Left lobe of liver (tissue), 2 donors: ENCODE results near the gene TMEM119. TPM values are rescaled to one million over a fixed set of nuclear protein-coding genes. Genes with fewer than 3 reads are reported as not detected.
"Not testable (repeated sequence)": the region's sequence is repeated elsewhere in the genome, so short reads cannot be mapped to it uniquely, and the experiment has no call there.

Experiments
- ATAC-seq: fragments of 200-7000 bp; cut with Tn5 transposase; one replicate; pipeline ENCODE4 v1.9.1; 2020; ENCODE audit warnings: mild to moderate bottlenecking, moderate library complexity
- DNase-seq: peaks from one replicate; pipeline ENCODE4 v3.0.0-alpha.2; 2020; ENCODE audit warnings: low spot score
- total RNA-seq: library from RNA; stranded (reverse); gene quantifications from one replicate; pipeline ENCODE4 v1.2.1, GENCODE V29; 2021
- donor health status: DM: no; HTN: no; CAD: no; lungs with moderate emphysema.
- donor health status: DM: no; HTN: yes; CAD: no.

The TMEM119 gene
- total RNA-seq, 1 donor from 2014 or later: 0.23 TPM

DNA sequence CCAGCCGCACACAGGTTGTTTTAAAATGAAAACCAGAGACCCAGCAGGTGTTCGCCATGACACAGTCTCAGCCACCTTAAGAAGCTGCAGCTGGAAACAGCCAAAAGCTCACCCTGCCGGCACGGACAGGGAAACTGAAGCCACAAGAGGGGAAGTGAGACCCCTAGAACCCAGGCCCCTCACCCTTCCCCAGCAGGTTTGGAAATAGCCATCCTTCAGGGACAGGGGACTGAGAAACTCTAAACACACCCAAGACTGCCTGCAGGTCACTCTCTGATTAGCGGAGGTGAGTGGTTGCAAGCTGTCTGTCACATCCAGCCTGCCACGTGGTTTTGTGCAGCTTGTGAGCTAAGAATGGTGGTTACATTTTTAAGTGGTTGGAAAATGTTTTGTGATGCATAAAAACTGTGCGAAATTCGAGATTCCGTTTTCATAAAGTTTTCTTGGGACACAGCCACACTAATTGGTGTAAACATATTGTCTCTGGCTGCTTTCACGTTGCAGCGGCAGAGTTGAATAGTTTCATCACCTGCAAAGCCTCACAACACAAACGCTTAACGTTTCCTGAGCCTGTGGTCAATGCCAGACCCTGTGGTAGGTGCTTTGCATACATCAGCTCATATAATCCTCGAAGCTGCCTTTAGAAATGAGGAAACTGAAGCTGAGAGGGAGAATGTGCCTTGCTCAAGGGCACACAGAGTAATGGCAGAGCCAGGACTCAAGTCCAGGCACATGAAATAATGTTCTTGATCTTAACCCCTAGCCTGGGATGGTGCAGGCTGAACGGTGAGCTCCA is 37.5 kb upstream of the TMEM119 start:
- ATAC-seq (no peak), DNase-seq (no peak)

DNA sequence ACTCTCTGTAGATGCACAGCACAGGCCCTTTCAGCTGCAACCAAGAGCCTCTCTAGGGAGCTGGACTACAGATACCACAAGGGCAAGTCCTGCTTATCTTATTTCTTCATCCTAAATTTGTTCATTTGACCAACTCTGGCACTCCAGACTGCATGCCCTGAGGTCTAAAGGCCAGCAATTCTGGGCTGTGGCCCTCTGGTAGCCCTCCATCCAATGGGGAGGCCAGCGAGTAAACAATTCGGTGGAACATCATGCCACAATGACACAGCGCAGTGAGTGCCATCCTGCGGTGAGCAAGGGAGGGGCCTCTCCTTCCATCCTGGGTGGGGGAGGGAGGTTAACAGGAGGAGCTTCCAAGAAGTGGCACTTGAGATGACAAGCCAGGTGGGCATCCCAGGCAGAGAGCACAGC is 36.5 kb upstream of the TMEM119 start:
- no peak for DNase-seq
- no peak for ATAC-seq

DNA sequence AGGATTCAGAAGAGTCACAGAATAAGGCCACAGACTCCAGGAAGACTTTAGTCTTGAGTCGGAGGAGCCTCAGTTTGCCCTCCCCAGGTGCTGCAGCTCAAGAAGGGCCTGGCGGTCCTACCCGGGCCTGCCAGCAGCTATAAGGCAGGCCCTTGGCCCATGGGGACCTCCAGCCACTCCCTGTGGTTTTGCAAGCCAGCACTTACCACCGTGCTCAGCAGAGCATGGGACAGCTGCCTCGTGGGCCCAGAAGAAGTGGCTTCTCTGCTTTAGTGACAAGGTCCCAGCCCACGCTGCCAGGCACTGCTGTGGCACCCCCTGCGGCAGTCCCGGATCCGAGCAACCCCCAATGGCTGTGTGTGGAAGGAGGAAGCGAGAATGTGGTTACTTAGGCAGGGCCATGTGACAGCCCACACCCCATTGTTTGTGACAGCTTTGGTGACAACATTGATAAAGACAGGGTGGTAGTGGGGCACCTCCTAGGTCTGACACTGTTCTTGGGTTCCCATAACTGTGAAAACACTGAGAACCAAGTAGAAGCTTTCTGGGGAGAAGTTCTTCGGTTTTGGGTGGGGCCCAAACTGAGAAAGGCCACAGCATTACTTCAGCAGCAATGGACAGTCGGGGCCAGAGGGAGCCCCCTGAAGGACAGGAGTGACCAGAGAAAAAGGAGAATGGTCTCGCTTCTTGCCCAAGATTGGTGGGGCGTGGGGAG is 35.8 kb upstream of the TMEM119 start, which contains the start of gene SELPLG:
Gene SELPLG (minus strand): TSS at position 361 of the 715 bp plus-strand sequence. CDS start 9,587 bp downstream, outside the sequence.
- peak; percentile 51 for ATAC-seq
- DNase-seq: peak; percentile 59

GRCh38 chr12:108633081-108633533 is 35.2 kb upstream of the TMEM119 start:
- ATAC-seq (no peak), DNase-seq (no peak)

DNA sequence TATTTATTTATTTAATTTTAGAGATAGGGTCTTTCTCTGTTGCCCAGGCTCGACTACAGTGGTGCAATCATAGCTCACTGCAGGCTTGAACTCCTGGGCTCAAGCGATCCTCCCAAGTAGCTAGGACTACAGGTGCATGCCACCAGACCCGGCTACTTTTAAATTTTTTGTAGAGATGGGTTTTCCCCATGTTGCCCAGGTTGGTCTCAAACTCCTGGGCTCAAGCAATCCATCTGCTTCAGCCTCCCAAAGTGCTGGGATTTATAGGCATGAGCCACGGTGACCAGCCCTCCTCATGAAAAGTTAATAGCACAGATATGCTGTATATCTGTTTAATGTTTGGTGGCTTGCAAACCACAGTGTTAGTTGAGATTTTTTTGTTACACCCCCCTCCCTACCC is 33.4 kb upstream of the TMEM119 start:
- not testable (repeated sequence) for DNase-seq, ATAC-seq

DNA sequence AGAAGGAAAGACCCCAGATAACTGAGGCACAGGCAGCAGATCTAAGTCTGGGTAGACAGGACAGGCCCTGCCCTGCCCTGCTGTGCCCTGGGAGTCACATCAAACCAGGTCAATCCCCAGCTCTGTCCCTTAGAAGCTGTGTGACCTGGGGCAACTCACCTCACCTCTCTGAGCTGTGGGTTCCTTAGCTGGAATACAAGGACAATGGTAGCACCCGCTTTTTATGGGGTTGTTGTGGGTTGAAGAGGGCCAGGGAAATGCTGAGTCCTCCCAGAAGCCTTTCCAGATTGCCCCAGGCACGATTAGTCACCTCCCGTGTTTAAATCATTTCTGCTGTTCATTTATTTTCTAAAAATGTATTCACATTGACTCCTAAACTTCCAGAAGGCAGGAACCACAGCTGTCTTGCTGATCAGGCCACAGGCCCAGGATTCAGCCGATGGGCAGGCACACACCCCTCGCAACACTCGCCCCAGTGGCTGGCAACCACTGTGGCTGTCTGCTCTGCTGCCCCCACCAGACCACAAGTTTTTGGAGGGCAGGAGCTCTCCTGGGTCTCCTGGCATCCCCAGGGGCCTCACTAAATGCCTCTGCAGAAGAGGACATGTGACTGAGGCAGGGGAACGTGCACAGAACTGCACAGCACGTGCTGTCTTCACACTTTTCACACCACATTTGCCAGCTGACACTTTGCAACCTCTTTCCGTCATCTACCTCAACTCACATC is 32.8 kb upstream of the TMEM119 start:
- DNase-seq (no peak), ATAC-seq (no peak)

- DNase-seq (no peak), ATAC-seq (no peak)
These were observed 32.1 kb upstream of the TMEM119 start for GRCh38 chr12:108629824-108630476.

DNA sequence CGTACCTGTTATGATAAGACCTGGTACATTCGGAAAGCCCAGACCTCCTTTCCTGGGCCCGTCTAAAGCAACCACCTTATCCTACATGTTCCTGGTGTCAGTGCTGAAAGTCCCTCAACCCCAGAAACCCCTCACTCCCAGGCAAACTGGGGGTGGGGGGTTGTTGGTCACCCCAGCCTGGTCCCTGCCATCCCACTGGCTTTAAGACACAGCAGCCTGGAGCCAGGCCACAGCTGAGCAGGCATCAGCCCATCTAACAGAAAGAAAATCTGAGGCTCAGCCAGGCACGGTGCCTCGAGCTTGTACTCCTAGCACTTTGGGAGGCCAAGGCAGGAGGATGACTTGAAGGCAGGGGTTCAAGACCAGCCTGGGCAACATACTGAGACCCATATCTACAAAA is 31.3 kb upstream of the TMEM119 start:
- no peak for ATAC-seq

GRCh38 chr12:108627134-108627920 is 29.4 kb upstream of the TMEM119 start:
- no peak for DNase-seq

More for the DNA sequence above, 31.3 kb upstream of the TMEM119 start:
- DNase-seq: no peak

DNA sequence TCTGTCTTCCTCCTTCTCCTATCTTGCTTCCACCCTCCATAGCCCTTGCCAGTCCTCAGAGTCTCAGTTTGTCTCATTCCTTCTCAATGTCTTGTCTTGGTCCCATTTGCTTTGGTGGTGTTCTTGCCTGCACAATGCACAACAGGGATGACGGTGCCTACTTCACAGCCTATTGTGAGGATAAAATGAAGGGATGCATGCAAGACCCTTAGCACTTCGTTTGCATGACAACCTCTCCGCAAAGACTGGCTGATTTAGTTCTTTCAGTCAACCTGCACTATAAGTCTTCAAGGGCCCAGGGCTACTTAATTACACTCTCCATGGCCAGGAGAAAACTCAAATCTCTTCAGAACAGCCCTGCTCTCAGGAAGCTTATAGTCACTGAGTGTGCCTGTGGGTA is 27.3 kb upstream of the TMEM119 start:
- ATAC-seq: no peak
- no peak for DNase-seq

More at GRCh38 chr12:108627134-108627920, 29.4 kb upstream of the TMEM119 start:
- ATAC-seq: no peak

GRCh38 chr12:108623577-108623976 is 25.7 kb upstream of the TMEM119 start:
- no peak for DNase-seq
- ATAC-seq: no peak

- ATAC-seq (no peak), DNase-seq (no peak)
These were observed 25.1 kb upstream of the TMEM119 start for GRCh38 chr12:108622921-108623514.

GRCh38 chr12:108622421-108622820 is 24.5 kb upstream of the TMEM119 start:
- ATAC-seq (peak; percentile 24), DNase-seq (no peak)

DNA sequence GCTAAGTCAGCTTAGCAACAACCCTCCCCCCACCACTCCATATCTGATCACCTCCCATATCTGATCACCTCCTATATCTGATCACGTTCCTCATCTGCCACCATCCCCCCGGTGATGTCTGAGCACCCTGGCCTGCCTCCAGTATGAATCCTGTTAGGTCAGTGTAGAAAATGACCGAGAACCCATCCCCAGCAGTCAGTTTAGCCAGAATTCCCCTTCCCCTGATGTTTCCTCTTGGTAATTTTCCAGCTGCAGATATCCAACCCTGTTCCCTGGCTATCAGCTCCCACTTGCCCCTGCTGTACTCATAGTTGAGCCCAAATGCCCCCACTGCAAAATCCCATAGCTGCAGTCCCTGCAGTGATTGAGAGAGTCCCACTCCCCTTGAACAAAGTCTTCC is 23.3 kb upstream of the TMEM119 start:
- no peak for ATAC-seq
- no peak for DNase-seq

- DNase-seq (no peak), ATAC-seq (no peak)
These were observed 22.5 kb upstream of the TMEM119 start for GRCh38 chr12:108620236-108620879.

- ATAC-seq (no peak), DNase-seq (no peak)
These were observed 21.7 kb upstream of the TMEM119 start for GRCh38 chr12:108619369-108620160.

GRCh38 chr12:108618953-108619274 is 21.0 kb upstream of the TMEM119 start:
- not testable (repeated sequence) for DNase-seq, ATAC-seq
